Parathyroid adenoma (tissue), 2 donors: Measurements from ENCODE around the gene PRPF6.

ENCODE experiments used
- H2AFZ ChIP-seq: fragments of 300-600 bp; sonication (generic); one replicate; pipeline ENCODE4 v1.7.0; 2017; ENCODE audit warnings: antibody characterized with exemption, mild to moderate bottlenecking
- H3K27ac ChIP-seq: fragments of 300-600 bp; sonication (generic); one replicate; pipeline ENCODE4 v1.7.0; 2017
- H3K27me3 ChIP-seq: fragments of 300-600 bp; sonication (generic); one replicate; pipeline ENCODE4 v1.7.0; 2017; ENCODE audit warnings: low read length; ENCODE audit not compliant: control insufficient read depth, insufficient read depth
- H3K36me3 ChIP-seq: fragments of 300-600 bp; sonication (generic); one replicate; pipeline ENCODE4 v1.7.0; 2017; ENCODE audit warnings: low read length; ENCODE audit not compliant: control insufficient read depth, insufficient read depth
- H3K4me1 ChIP-seq: fragments of 300-600 bp; sonication (generic); one replicate; pipeline ENCODE4 v1.7.0; 2017; ENCODE audit warnings: control low read depth
- H3K4me2 ChIP-seq: fragments of 300-600 bp; sonication (generic); one replicate; pipeline ENCODE4 v1.7.0; 2017; ENCODE audit warnings: low read length
- H3K4me3 ChIP-seq: fragments of 300-600 bp; sonication (generic); one replicate; pipeline ENCODE4 v1.7.0; 2017; ENCODE audit warnings: low read depth, low read length
- H3K79me2 ChIP-seq: fragments of 300-600 bp; sonication (generic); one replicate; pipeline ENCODE4 v1.7.0; 2017; ENCODE audit warnings: control low read depth
- H3K9ac ChIP-seq: fragments of 300-600 bp; sonication (generic); one replicate; pipeline ENCODE4 v1.7.0; 2017; ENCODE audit warnings: mild to moderate bottlenecking
- H3K9me3 ChIP-seq: fragments of 300-600 bp; sonication (generic); one replicate; pipeline ENCODE4 v1.7.0; 2017; ENCODE audit warnings: low read length; ENCODE audit not compliant: control insufficient read depth
- CTCF ChIP-seq: fragments of 300-600 bp; sonication (generic); IDR thresholded peaks from one replicate; pipeline ENCODE4 v1.7.0; 2017; ENCODE audit warnings: antibody characterized with exemption, mild to moderate bottlenecking
- donor health status: primary hyperparathyroidism.

PRPF6 gene

GRCh38 chr20:63964412-63964811 lies 16.5 kb upstream of the PRPF6 start:
- Histone ChIP-seq H3K4me3 (no peak overlapping the region), H2AFZ (no peak overlapping the region), H3K36me3 (peaks cover 7% of the 10 kb centered on the region), H3K9me3 (no peaks in the 10 kb centered on the region), H3K9ac (no peak overlapping the region), H3K4me1 (peaks cover 6% of the 10 kb centered on the region), H3K4me2 (no peak overlapping the region), H3K79me2 (no peaks in the 10 kb centered on the region), H3K27ac (no peak overlapping the region), H3K27me3 (no peaks in the 10 kb centered on the region)
- TF ChIP-seq CTCF = no peak

- no peaks in the 10 kb centered on the region for H3K79me2 ChIP-seq
- H3K4me2 ChIP-seq = no peak overlapping the region
- TF ChIP-seq CTCF = no peak
- peaks cover 7% of the 10 kb centered on the region for H3K36me3 ChIP-seq
- no peak overlapping the region for H3K27ac ChIP-seq
- no peak overlapping the region for H3K4me3 ChIP-seq
- H3K9ac ChIP-seq = no peak overlapping the region
- H3K27me3 ChIP-seq = no peaks in the 10 kb centered on the region
- H3K9me3 ChIP-seq = no peaks in the 10 kb centered on the region
- peaks cover 6% of the 10 kb centered on the region for H3K4me1 ChIP-seq
- no peak overlapping the region for H2AFZ ChIP-seq
Observed at GRCh38 chr20:63966172-63966943, 14.6 kb upstream of the PRPF6 start.

GRCh38 chr20:63966944-63967322 lies 14.0 kb upstream of the PRPF6 start:
- Histone ChIP-seq H3K4me1 (peaks cover 6% of the 10 kb centered on the region), H3K9me3 (no peaks in the 10 kb centered on the region), H3K79me2 (no peaks in the 10 kb centered on the region), H3K4me3 (no peak overlapping the region), H3K9ac (no peak overlapping the region), H3K27ac (no peak overlapping the region), H2AFZ (no peak overlapping the region), H3K27me3 (no peaks in the 10 kb centered on the region), H3K36me3 (peaks cover 7% of the 10 kb centered on the region), H3K4me2 (no peak overlapping the region)
- no peak for TF ChIP-seq CTCF

- no peaks in the 10 kb centered on the region for H3K27me3 ChIP-seq
- H3K27ac ChIP-seq = no peak overlapping the region
- TF ChIP-seq CTCF = no peak
- H3K9me3 ChIP-seq = no peaks in the 10 kb centered on the region
- no peaks in the 10 kb centered on the region for H3K79me2 ChIP-seq
- H2AFZ ChIP-seq = no peak overlapping the region
- H3K36me3 ChIP-seq = peaks cover 7% of the 10 kb centered on the region
- H3K4me2 ChIP-seq = no peak overlapping the region
- no peak overlapping the region for H3K9ac ChIP-seq
- peaks cover 6% of the 10 kb centered on the region for H3K4me1 ChIP-seq
- H3K4me3 ChIP-seq = no peak overlapping the region
Observed at GRCh38 chr20:63967330-63968135, 13.4 kb upstream of the PRPF6 start.
